GM18511 (cell line): ENCODE results near the gene EOLA1.

Experiments
- ATAC-seq: cut with Tn5 transposase; IDR thresholded peaks from one replicate; pipeline ENCODE4 v1.9.1; 2021; ENCODE audit warnings: mild to moderate bottlenecking, moderate library complexity; ENCODE audit not compliant: unreplicated experiment

The EOLA1 gene

DNA sequence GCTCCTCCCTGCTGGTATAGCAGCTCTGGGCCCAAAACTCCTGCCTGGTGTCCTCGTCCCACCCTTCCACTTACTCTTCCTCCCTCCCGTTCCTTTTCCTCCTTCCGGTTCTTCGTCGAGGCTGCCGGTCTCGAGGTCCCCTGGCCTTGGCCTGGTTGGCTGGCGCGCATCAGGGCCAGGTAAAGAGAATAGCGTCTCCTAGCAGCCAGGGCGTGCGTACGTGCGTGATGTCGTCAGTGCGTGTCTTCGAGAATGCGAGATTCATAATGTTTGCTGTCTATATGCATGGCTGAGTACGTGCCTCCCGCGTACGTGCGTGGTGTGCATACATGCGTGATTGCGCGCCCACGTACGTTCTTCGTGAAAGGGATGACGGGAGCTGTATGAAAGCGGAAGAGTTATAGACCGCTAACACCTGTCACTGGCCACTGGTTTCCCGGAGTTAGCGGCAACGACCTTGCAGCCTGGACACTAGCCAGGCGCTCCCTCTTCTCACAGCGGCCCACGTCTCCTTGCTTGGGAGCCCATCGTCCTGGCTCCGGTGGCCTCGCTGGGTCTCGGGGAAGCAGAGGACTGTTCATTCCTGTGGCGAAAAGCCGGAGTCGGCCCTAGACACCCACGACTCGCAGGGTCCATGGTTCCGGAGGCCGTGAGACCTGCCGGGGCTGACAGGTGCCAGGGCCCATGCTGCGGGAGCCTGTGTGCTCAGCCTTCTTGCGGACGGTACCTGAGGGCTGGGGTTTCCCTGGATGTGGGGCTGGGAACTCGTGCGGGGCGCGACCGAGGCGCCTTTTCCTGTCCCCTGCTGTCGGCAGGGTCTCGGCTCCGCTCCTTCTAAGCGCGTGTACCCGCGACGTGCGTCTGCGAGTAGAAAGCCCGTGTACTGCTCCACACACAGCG, at the start of gene EOLA1:
Gene EOLA1 (plus strand): TSS at position 392 of the 900 bp plus-strand sequence. CDS start 4,619 bp downstream, outside the sequence.
- ATAC-seq, result peak; percentile 77

DNA sequence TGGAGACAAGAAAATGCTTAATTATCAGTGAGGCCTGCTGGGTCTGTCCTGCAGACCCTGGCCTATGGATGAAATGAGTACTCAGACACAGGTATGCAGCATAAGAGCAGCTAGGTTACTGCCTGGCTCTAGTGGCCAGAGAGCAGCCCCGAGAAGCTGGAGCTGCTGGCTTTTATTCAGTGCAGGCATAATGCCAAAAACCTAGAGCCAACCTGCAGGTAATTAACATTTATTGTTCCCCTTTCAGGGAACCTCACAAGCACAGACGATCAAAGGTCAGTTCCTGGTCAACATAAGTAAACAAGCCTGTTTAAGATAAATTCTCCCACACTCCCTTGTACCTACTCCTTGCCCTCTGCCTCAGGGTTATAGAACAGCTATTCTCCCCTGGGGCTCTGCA, 49.0 kb upstream of the EOLA1 start:
- ATAC-seq, result no peak

DNA sequence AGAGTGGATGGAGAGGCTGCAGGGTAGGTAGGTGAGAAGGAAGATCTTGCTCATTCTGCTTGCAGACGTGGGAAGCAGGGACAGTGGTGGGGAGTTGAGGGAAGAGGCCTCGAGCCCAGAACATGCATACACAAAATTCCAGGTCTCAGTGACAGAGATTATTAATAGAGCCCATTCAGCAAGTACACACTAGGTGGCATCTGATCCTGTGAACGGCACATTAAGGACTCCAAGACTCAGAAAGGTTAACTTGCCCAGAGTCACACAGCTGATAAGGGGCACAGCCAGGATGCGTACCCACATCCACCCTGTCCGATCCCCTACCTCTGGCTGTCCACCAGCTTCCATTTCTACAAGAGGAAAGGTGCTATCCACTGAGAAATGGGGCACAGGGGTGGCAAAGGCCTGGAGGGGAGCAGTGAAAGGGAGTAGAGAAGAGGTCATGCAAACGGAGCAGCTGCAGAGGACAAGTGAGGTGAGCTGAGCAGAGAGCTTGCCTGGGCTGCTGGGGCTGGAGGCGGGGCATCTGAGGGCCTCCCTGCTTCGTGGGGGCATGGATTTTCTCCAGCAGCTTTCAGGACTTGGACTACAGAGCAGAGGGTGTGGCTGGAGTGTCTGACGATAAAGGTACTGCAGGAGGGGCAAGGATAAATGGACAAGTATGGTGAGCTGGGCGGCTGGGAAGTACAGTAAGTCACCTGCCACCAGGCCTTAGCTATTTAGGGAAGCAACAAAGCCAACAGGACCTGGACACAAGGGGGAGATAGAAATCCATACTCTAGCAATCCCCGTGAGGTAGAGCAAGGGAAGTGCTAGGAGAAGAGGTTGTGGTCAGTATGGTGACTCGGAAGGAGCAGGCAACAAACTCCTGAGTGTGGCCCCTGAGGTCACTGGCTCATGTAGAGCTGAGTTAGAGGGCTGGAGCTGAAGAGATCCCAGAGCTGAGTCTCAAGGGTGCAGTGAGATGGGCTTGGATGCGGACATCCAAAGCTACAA, 46.9 kb upstream of the EOLA1 start:
- no peak for ATAC-seq

DNA sequence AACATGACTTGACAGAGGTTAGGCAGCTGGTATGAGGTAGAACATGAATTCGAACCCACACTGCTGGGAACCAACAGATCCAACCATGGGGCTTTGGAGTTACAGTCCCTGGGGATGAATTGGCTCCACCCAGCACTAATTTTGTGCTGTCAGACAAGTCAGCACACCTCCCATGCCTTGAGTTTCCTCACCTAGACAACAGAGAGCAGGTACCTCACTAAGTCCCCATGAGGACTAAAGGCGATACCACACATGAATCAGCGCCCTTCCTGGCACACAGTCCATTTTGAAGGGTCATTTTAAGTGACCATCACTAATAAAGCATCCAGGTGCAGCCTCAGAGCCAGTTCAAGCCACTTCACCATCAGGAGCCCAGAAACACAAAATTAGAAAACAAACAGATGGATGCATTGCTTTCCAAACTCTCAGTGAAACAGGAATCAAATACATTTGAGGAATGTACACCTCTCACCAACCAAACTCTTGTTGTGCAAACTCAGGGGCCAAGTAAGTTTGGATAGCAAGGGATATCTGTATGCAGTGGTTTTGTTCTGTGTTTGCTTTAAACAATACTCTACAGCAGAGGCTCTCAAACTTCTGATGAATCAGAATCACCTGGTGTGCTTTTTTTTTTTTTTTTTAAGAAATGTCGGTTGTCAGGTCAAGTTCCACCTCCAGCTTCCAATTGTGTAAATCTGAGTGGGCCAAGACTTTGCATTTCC, 45.8 kb upstream of the EOLA1 start:
- ATAC-seq, result no peak

DNA sequence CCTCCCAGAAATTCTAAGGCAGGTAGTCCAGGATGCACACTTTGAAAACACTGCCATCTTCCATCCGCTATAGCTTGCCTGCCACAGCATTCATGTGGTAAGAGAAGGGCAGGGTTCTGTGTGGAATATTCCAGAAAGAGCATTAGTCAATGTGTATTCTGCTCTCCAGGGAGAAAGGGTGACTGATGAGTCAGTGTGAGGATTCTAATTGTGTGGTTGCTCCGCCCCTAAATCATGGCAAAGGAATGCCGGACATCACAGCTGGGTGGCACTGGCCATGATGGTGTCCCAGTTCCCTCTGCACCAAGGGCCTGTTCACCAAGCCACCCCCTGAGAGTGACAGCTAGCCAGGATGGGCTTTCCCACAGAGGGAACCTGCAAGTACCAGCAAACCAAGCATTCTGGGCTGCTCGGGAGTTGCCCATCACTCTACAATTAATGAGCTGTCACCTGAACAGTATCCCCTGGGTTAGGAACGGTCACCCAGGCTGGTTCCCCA, 45.2 kb upstream of the EOLA1 start:
- no peak for ATAC-seq

DNA sequence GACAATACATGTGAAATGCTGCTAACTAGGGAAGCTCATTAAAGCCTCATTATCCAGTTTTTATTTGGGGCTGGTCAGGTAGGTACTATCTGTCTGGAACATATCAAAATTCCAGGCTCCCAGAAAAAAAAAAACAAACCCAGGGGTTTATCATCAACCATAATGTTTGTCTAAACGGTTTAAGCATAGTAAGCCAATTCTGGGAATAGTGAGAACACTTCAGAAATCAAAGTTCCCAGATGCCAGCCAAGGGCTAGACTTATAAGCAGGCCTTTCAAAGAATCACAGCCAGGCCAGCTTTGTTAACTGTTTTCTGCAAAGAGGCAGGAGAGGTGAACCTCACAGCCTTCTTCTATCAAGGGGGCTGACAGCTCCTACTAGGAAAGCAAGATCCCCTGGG, 43.8 kb upstream of the EOLA1 start:
- no peak for ATAC-seq

DNA sequence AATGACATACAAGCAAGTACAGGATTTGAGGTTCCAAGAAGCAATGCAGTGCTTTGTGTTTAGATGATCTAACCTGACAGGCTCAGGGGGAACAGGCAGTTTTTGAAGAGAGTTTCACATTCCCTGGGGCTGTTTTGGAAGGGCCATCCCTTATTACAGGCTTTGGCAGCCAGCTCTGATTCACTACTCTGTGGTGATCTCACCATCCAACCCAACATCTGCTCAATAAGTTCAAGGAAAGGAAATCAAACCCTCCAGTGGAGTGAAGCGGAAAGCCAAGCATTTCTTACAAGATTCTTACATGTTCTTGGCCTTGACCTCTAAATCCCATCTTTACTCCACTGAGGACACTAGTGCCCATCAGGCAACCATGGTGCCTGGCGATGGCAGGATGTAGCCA, 43.2 kb upstream of the EOLA1 start:
- ATAC-seq, result no peak

DNA sequence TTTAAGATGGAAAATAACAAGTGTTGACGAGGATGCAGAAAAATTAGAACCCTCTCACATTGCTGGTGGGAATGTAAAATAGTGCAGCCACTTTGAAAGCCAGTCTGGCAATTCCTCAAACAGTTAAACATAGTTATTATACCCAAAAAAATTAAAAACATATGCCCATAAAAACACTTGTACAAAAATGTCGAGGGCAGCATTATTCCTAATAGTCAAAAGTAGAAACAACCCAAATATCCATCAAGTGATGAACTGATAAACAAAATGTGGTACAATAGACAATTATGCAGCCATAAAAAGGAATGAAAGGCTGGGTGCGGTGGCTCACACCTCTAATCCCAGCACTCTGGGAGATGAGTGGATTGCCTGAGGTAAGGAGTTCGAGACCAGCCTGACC, 42.0 kb upstream of the EOLA1 start:
- no peak for ATAC-seq

DNA sequence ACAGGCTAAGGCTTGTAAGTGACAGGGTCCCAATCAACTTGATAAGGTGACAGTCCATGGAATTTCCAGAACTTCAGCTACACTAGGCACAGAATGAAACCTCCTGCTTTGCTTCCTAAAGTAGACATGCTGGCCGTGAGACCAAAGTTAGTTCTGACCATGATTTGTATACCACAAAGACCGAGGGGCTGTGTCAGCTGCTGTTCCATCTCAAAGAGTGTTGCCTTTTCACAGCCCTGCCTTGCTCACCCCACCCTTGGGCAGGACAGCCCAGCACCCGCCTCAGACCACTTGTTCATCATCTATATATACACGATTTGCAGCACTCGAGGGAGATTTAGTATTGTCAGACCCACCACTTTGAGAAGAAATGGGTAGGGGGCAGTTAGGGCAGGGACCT, 41.0 kb upstream of the EOLA1 start:
- no peak for ATAC-seq

DNA sequence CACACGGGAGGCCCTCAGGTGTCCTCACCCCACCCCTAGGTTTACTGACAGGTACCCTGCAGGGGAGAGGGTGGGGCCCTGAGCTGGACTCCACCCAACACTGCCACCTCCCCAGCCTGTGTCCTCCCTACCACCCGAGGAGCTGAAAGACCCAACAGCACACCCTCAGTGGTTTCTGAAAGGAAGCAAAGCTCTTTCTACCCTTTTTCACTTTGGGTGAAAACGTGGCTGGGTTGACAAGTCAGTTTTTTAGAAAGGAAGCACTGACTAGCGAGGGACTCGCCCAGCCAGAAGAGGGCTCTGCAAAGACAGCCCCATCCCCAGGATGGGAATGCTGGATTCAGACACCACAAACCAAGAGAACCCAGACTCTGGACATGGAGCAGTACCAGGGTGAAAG, 37.9 kb upstream of the EOLA1 start:
- ATAC-seq, result peak; percentile 13

DNA sequence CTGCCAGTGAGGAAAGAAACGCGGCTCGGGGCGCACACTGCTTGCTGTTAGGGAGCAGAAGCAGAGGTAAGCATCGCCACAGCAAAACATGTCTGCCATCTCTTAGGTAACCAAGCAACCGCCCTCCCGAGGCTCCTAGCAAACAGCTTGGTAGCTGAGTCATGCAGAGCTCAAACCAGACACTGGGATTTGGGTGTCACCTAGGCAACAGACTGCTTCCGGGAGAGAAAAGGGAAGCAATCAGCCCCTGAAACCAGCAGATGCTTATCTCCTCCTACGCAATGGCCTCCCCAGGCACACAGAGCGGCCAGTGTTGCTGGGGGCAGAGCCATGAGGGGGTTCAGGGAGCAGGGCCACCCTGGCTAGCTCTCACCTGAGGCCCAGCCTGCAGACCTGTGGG, 37.4 kb upstream of the EOLA1 start:
- ATAC-seq, result peak; percentile 70

DNA sequence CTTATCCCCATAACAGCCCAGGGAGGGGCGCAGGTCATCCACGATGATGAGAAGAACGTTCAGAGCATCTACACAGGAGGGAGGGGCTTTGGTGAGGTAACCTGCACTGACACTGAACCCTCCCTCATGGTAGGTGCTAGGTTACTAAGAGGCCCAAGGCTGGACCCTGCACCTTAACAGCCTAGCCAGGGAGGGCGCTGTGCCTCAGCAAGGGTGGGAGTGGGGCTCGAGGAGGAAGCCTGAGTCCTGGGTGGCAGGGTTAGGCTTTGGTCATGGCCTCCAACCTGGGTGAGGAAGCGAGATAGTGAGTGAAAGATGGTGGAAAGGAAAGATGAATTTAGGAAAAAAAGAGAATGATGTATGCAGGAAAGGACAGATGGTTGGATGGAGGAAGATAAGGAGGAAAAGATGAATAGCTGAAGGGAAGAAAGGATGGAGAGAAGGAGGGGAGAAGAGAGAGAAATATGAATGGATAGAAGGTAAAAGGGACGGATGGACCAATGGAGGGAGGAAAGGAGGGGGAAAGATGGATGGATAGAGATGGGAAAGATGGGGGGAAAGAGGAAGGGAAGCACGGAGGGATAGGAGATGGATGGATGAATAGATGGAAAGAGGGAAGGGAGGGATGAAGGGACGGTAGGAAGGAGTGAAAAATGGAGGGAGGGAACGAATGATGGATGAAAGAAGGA, 36.4 kb upstream of the EOLA1 start:
- peak; percentile 47 for ATAC-seq

DNA sequence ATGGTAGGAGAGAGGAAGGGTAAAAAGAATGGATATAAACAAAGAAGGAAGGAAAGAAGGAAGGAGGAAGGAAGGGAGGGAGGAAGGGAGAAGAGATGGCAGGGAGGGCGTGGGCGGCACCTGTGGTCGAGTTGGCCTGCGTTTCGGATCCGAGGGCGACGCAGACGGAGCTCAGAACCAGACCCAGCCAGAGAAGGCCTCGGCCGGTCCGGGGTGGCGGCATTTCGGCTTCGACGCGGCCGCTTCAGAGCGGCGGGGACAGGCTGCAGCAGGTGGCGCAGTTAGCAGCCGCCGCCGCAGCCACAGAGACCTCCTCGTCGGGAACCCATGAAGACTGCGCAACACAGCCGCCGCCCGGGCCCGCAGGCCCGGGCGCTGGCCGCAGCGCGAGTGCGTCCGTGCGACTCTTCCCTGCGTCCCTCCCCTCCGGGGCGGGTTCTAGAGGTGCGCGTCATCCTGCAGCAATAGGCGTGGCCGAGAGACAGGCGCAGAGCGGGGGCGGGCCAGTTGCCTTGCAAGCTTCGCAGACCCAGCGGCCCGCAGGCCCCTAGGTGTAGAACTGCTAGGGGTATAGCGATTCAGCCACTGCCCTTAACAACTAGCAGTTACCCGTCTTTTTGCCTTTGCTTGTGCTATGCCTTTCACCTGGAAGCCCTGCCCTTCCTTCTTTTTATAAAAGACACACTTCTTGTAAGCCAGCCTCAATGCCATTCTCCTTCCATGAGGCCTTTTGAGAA, 35.7 kb upstream of the EOLA1 start, which contains the start of gene IDS:
Gene IDS (minus strand): TSS at position 392 of the 737 bp plus-strand sequence. CDS start 169 bp downstream, at position 223.
- peak; percentile 66 for ATAC-seq

DNA sequence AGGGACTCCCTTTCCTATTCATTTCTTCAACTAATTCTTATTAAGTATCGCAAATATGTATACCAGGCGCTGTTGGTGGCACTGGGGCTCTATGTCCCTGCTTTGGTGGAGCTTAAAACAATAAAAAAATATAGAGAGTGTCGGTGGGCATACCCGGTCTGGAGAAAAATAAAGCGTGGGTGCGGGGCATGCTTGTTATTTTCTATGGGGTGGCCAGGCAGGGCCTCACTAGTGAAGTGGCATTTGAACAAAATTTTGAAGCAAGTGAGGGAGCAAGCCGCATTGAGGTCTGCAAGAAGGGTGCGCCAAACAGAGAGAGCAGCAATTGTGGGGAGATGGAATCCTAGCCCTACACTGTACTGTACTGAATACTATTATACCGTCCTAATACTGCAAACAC, 35.1 kb upstream of the EOLA1 start:
- ATAC-seq, result no peak

DNA sequence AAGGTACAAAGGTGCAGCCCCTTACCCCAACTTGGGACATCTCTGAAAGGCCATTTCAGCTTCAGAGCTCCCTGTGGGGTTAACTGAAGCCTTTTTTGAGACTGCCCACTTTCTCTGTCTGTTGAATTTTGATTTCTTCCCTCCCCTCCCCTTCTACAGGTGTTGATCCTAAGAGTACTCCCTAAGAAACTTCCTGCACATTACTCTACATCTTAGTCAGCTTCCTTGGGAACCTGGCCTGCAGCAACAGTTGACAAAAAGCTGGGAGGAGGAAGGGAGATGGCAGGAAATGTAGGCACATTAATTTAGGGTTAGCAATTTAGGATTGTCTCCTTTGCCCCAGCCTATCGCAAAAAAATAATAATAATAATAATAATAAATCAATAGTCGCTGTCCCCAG, 34.5 kb upstream of the EOLA1 start:
- no peak for ATAC-seq

DNA sequence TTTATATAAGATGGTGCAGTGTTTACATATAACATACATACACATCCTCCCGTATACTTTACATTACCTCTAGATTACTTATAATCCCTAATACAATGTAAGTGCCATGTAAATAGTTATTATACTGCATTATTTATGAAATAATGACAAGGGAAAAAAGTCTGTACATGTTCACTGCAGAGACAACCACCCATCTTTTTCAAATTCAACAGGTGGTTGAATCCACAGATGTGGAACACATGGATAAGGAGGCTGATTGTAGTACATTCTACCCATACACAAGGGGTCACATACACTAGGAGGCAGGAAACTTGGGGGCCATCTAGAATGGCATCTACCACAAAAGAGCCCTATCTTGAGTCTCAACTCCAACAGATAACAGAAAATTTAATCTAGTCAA, 32.3 kb upstream of the EOLA1 start:
- ATAC-seq, result no peak

DNA sequence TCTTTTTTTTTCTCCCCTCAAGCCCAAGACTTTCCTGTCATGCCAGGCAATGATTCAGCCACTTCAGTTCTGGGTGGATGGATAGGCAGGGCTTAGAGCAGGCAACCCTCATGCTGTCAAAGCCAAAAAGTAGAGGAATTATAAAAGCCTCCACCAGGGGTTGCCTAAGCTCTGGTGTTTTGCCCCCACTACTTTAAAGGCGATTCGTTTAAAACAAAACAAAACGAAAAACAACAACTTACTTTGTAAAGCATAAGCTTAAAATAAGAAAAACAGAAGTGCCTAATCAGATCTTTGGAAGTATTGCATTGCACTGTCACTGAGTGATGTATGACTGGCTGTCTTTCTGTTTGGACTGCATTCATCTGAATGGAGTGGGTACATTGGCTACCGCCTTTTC, 30.4 kb upstream of the EOLA1 start:
- ATAC-seq, result no peak

DNA sequence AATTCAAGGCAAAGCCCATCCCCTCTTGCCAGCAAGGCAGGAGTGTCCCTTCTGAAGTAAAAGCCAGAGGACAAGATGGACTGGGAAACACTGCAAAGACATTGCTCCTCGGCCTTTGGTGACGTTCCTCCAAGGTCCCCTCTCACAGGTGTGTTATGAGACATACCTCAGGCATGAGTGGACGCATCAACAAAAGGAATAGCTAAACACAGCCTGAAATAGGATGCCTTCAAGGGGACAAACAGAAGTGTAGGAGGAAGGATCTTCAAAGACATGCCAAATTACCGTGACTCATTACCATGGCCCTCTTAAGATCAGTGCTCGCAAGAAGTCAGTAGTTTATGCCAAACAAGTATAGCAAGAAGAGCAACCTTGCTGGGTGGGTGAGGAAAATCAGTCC, 29.7 kb upstream of the EOLA1 start:
- ATAC-seq, result no peak

DNA sequence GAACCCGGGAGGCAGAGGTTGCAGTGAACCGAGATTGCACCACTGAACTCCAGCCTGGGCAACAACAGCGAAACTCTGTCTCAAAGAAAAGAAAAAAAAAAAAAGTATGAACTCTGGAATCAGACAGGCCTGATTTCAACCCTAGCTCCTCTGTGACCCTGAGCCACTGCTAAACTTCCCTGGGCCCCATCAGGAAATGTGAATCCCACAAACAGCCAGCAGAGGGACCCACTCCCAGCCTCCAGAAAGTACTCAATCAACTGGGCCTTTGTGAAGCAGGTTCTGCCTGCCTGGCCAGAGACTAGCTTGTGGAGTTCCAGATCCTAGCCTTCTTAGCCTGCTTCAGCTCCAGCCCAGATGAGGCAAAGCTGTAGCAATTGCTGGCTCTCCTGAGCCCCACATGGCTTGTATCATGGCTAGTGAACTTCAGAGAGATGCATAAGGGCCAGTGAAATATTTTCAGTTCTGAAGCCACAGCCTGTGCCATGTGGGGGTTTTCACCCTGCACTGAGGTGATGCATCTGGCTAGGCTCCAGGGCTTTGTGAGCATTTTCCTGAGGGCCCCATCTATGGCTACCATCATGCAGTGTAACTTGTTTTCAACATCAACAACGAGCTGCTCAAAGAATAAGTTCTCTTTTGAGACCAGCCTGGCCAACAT, 28.5 kb upstream of the EOLA1 start:
- ATAC-seq, result peak; percentile 88
